ENCODE measurements around the gene GBP3. TPM values are rescaled to one million over a fixed set of nuclear protein-coding genes. Genes with fewer than 3 reads are reported as not detected.
"Not testable (repeated sequence)": the region's sequence is repeated elsewhere in the genome, so short reads cannot be mapped to it uniquely, and the experiment has no call there.

Gene GBP3
- polyA plus RNA-seq, 1 experiment = 81.0 TPM

DNA sequence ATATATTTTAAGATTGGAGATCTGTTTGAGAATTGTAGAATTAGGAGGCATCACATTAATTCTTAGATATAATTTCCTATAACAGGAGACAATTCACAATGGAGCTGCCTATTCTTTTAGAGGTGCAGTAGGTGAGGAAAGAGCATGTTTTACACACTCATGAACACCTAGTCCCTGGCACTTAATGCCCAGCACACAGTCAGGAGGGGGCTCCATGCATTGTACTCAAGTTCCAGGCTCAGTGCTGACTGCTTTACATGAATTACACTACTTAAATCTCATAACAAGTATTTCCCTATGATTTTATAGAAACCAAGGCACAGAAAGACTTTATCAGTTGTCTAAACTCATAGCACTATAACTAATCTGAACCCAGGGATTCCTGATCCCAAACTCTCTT is 360 bp upstream of the GBP3 start:
- POLR2A ChIA-PET = no interaction called here
- Histone ChIP-seq H3K27me3 (ENCODE audit: control insufficient read depth, insufficient read depth, low read length) (no peaks in the 10 kb centered on the region), H3K4me3 (ENCODE audit: low read depth, low read length) (peak overlapping the region; percentile 16), H3K36me3 (ENCODE audit: control insufficient read depth, insufficient read depth, low read length) (peaks cover 1% of the 10 kb centered on the region)
- TF ChIP-seq, protein P1, sequence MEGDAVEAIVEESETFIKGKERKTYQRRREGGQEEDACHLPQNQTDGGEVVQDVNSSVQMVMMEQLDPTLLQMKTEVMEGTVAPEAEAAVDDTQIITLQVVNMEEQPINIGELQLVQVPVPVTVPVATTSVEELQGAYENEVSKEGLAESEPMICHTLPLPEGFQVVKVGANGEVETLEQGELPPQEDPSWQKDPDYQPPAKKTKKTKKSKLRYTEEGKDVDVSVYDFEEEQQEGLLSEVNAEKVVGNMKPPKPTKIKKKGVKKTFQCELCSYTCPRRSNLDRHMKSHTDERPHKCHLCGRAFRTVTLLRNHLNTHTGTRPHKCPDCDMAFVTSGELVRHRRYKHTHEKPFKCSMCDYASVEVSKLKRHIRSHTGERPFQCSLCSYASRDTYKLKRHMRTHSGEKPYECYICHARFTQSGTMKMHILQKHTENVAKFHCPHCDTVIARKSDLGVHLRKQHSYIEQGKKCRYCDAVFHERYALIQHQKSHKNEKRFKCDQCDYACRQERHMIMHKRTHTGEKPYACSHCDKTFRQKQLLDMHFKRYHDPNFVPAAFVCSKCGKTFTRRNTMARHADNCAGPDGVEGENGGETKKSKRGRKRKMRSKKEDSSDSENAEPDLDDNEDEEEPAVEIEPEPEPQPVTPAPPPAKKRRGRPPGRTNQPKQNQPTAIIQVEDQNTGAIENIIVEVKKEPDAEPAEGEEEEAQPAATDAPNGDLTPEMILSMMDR (IDR thresholded peaks at IDR 0.05; ENCODE audit: insufficient read depth, low read depth, low read length) = no peak
- DNase-seq (ENCODE audit: low read depth) = no peak
- CTCF ChIA-PET = interaction anchor here (1.8 kb wide), 1 partner anchor 11 kb away, joined by 4 read pairs; no protein-coding TSS in a partner anchor

DNA sequence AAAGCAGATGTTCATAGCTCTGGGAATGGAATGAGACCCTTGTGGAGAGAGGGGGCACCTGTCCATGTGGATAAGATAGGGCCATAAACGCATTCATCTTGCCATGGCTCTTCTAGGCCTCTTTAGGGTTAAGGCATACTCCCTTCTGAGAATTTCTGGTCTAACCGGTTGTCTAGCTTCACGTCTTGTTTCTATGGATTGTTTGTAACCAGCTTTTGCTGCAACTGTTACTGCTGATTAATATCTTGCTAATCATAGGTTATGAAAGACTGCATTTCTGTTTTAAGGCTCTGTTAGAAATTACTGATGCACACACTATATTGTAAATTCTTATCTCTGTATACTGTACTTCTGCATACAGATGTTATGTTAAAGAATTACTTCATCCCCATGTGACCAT is 4.3 kb downstream of the GBP3 start:
- POLR2A ChIA-PET; H3K4me3 ChIP-seq (ENCODE audit: low read depth, low read length); CTCF ChIA-PET; DNase-seq (ENCODE audit: low read depth); H3K27me3 ChIP-seq (ENCODE audit: control insufficient read depth, insufficient read depth, low read length); H3K36me3 ChIP-seq (ENCODE audit: control insufficient read depth, insufficient read depth, low read length): not testable (repeated sequence)

DNA sequence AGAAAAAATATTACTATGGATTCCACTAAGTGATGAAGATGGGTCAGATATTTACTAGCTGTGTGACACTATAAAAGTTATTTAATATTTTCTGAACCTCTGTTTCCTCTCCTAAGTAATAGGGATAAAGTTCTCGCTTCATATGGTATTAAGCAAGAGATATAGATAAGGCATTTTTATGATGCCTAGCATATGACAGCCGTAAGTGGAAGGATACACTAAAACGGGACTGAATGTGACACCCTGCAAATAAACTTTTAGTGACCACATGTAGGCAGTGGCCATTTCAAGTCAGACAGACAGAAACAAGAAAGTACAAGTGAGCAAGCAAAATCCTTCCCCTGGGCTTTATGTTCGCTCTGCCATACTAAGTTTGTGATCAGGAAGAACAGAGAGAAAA is 14.2 kb downstream of the GBP3 start:
- TF ChIP-seq, protein P1 (IDR thresholded peaks at IDR 0.05; ENCODE audit: insufficient read depth, low read depth, low read length) = no peak
- CTCF ChIA-PET = interaction anchor here (2.8 kb wide), 1 partner anchor 11 kb away, joined by 8 read pairs; no protein-coding TSS in a partner anchor
- no peak for DNase-seq (ENCODE audit: low read depth)
- no peak overlapping the region for H3K4me3 ChIP-seq (ENCODE audit: low read depth, low read length)
- H3K36me3 ChIP-seq (ENCODE audit: control insufficient read depth, insufficient read depth, low read length) = peaks cover 10% of the 10 kb centered on the region
- no peaks in the 10 kb centered on the region for H3K27me3 ChIP-seq (ENCODE audit: control insufficient read depth, insufficient read depth, low read length)
- POLR2A ChIA-PET = no interaction called here

DNA sequence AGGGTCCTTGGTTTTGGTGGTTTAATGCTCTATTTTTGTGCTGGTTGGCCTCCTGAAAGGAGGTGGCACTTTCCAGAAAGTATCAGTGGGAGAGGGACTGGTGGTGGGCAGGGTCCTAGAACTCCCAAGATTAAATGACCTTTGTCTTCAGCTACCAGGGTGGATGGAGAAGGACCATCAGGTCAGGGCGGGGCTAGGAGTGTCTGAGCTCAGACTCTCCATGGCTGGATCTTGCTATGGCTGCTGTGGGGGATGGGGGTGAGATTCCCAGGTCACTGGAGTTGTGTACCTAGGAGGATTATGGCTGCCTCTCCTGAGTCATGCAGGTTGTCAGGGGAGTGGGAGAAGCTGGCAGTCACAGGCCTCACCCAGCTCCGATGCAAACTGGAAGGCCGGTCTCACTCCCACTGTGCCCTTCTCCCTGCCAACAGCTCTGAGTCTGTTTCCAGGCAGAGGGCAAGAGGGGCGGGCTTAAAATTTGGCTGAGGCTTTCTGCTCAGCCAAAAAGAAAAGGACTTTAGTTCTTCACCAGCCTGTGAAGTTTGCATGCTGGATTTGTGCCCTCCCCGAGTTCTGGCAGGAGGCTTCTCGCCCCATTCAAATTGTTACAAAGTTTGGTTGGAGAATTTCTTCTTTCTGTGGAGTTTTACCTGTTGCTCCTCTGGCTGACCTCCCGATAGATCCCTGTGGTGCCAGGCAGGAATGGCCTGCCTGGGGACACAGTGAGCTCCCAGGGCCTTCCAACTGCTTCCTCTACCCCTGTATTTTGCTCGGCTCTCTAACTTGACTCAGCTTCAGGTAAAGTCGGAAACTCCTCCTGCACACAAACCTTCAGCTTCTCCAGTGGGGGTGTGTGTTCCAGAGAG is 17.1 kb downstream of the GBP3 start:
- no peak for DNase-seq (ENCODE audit: low read depth)
- H3K27me3 ChIP-seq (ENCODE audit: control insufficient read depth, insufficient read depth, low read length) = no peaks in the 10 kb centered on the region
- CTCF ChIA-PET = interaction anchor here (1.0 kb wide), 1 partner anchor 163 kb away, joined by 3 read pairs; no protein-coding TSS in a partner anchor
- peaks cover 6% of the 10 kb centered on the region for H3K36me3 ChIP-seq (ENCODE audit: control insufficient read depth, insufficient read depth, low read length)
- POLR2A ChIA-PET = no interaction called here
- TF ChIP-seq, protein P1 (IDR thresholded peaks at IDR 0.05; ENCODE audit: insufficient read depth, low read depth, low read length) = no peak
- no peak overlapping the region for H3K4me3 ChIP-seq (ENCODE audit: low read depth, low read length)

DNA sequence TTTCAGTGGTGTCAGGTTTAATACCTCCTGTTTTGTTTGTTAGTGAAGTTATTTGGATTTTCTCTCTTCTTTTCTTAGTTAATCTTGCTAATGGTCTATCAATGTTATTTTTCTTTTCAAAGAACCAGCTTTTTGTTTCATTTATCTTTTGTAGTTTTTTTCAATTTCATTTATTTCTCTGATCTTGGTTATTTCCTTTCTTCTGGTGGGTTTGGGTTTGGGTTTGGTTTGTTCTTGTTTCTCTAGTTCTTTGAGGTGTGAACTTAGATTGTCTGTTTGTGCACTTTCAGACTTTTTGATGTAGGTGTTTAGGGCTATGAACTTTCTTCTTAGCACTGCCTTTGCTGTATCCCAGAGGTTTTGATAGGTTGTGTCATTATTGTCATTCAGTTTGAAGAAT is 20.5 kb downstream of the GBP3 start:
- POLR2A ChIA-PET; H3K36me3 ChIP-seq (ENCODE audit: control insufficient read depth, insufficient read depth, low read length); H3K4me3 ChIP-seq (ENCODE audit: low read depth, low read length); H3K27me3 ChIP-seq (ENCODE audit: control insufficient read depth, insufficient read depth, low read length); DNase-seq (ENCODE audit: low read depth): not testable (repeated sequence)
- CTCF ChIA-PET = interaction anchor here (3.4 kb wide), 1 partner anchor 357 kb away, joined by 26 read pairs; no protein-coding TSS in a partner anchor

DNA sequence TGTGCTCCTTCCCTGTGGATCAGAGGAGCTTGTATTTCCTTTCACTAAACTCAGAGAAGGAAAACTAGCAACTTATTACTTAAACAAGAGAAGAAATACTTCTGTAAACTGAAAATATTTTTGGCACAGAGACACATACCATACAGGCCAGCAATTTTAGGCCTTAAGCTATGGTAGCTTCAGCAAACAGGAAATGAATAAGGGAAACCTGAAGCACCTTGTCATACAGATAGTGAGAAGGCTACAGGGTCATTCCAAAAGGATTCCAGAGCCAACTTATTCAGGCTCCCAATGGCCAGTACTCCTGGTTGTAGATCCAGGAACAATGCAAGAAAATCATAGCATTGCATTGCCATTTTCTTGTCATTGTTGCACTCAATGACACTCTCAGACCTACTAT is 21.2 kb downstream of the GBP3 start:
- no peak for DNase-seq (ENCODE audit: low read depth)
- no peak overlapping the region for H3K4me3 ChIP-seq (ENCODE audit: low read depth, low read length)
- ChIA-PET CTCF (interaction anchor here (3.4 kb wide), 1 partner anchor 358 kb away, joined by 26 read pairs; no protein-coding TSS in a partner anchor), POLR2A (no interaction called here)
- no peaks in the 10 kb centered on the region for H3K27me3 ChIP-seq (ENCODE audit: control insufficient read depth, insufficient read depth, low read length)
- TF ChIP-seq, protein P1 (IDR thresholded peaks at IDR 0.05; ENCODE audit: insufficient read depth, low read depth, low read length) = no peak
- H3K36me3 ChIP-seq (ENCODE audit: control insufficient read depth, insufficient read depth, low read length) = no peaks in the 10 kb centered on the region; the same call in 1 of the 2 replicates
